H1 (cell line): ENCODE results near the gene TRAPPC6A. TPM values are rescaled to one million over a fixed set of nuclear protein-coding genes. Genes with fewer than 3 reads are reported as not detected.

Experiments used
- EGR1 ChIP-seq: IDR thresholded peaks from 2 replicates; pipeline ENCODE4 v1.6.1; 2011; ENCODE audit warnings: low read depth, low read length, borderline replicate concordance
- EP300 ChIP-seq, 2 experiments: IDR thresholded peaks; 1 replicate in 1 of 2; 2 replicates in 1 of 2; pipeline ENCODE4 v1.6.1; 2011 to 2012; ENCODE audit warnings: low read depth in 2 of 2, low read length in 2 of 2, mild to moderate bottlenecking in 2 of 2, borderline replicate concordance in 1 of 2, inconsistent platforms in 1 of 2, moderate library complexity in 1 of 2
- EZH2 ChIP-seq: fragments of 200-600 bp; sonication (generic); IDR thresholded peaks from 2 replicates; pipeline ENCODE4 v1.7.1; 2012; ENCODE audit warnings: low read depth, mild to moderate bottlenecking, moderate library complexity, low read length, inconsistent platforms; ENCODE audit not compliant: severe bottlenecking
- RBBP5 ChIP-seq: IDR thresholded peaks from 2 replicates; pipeline ENCODE4 v1.7.1; 2012; ENCODE audit warnings: low read depth, mild to moderate bottlenecking, inconsistent platforms, low read length, moderate library complexity, borderline replicate concordance
- RFX5 ChIP-seq: IDR thresholded peaks from 2 replicates; pipeline ENCODE4 v1.6.1; 2011; ENCODE audit warnings: low read depth, low read length, improper control_type of control experiment, borderline replicate concordance
- SAP30 ChIP-seq: fragments of 300-600 bp; sonication (generic); IDR thresholded peaks from 2 replicates; pipeline ENCODE4 v1.7.1; 2012; ENCODE audit warnings: low read length, moderate library complexity, mild to moderate bottlenecking, inconsistent platforms; ENCODE audit not compliant: insufficient read depth, insufficient replicate concordance
- SIN3A ChIP-seq, 2 experiments: IDR thresholded peaks in 1 of 2; conservative IDR thresholded peaks in 1 of 2; 2 replicates each; pipeline ENCODE4 v1.6.1; 2011 to 2012; ENCODE audit warnings: low read length in 2 of 2, improper control_type of control experiment in 1 of 2, low read depth in 1 of 2, mild to moderate bottlenecking in 1 of 2
- TAF1 ChIP-seq: IDR thresholded peaks from 2 replicates; pipeline ENCODE4 v1.6.1; 2011; ENCODE audit warnings: mild to moderate bottlenecking, low read depth, low read length
- TEAD4 ChIP-seq: IDR thresholded peaks from 2 replicates; pipeline ENCODE4 v1.6.1; 2012; ENCODE audit warnings: low read depth, low read length, inconsistent platforms, mixed read lengths
- polyA plus RNA-seq, 7 experiments: library from polyadenylated mRNA; depleted of rRNA in 3 of 7; stranded (reverse) in 5 of 7; unstranded in 2 of 7; fragments of >200 nt in 5 of 7; fragments of 200-250 nt in 2 of 7; gene quantifications; 1 replicate in 5 of 7; 2 replicates in 1 of 7; 4 replicates in 1 of 7; pipeline versions ENCODE4 v1.2.1 to v1.2.3, GENCODE V29; 2011 to 2013; ENCODE audit warnings: missing spikeins in 2 of 7, mixed read lengths in 2 of 7
- total RNA-seq: library from RNA; stranded (reverse); fragmentation: NEBNext Ultra II Directional; extraction: Animal tissue kit (Norgen Biotek cat#: 25700); gene quantifications from 2 replicates; pipeline ENCODE4 v1.2.1, GENCODE V29; 2021
- TF ChIP-seq, protein P1 (sequence below): fragments of 300-600 bp; sonication (generic); IDR thresholded peaks from 2 replicates; pipeline ENCODE4 v1.7.1; 2012; ENCODE audit warnings: low read length, moderate library complexity, mild to moderate bottlenecking, inconsistent platforms; ENCODE audit not compliant: insufficient replicate concordance

TRAPPC6A gene
- total and polyA plus RNA-seq, 2 of the 8 experiments (the other 6 are each of a cell fraction or from before 2014, with no cell fraction given): 31.8 to 130 TPM

DNA sequence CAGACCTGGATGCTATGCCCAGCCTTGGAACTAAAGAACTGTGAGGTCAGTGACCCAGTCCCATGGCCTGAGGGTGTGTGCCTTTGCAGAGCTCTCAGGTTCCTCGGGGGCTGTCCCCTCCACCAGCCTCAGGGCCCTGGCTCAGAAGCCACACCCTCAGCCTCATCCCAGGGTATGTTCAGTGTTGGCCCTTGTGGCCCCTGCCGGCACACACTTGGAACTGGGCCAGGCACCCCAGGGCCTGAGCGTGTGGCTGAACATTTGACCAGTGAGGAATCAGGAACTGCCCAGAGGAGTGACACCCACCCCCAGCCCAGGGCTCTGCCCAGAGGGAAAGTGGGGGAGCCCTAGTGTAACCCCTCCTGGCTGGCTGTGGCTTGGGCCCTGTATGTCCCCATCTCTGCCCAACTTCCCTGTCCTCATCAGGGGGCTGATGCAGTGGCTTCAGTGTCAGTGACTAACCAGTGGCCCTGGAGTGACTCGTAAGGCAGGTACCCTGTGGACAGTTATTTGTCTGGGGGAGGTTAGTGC, 27.2 kb downstream of the TRAPPC6A start (continued):
- TF ChIP-seq, protein P1, sequence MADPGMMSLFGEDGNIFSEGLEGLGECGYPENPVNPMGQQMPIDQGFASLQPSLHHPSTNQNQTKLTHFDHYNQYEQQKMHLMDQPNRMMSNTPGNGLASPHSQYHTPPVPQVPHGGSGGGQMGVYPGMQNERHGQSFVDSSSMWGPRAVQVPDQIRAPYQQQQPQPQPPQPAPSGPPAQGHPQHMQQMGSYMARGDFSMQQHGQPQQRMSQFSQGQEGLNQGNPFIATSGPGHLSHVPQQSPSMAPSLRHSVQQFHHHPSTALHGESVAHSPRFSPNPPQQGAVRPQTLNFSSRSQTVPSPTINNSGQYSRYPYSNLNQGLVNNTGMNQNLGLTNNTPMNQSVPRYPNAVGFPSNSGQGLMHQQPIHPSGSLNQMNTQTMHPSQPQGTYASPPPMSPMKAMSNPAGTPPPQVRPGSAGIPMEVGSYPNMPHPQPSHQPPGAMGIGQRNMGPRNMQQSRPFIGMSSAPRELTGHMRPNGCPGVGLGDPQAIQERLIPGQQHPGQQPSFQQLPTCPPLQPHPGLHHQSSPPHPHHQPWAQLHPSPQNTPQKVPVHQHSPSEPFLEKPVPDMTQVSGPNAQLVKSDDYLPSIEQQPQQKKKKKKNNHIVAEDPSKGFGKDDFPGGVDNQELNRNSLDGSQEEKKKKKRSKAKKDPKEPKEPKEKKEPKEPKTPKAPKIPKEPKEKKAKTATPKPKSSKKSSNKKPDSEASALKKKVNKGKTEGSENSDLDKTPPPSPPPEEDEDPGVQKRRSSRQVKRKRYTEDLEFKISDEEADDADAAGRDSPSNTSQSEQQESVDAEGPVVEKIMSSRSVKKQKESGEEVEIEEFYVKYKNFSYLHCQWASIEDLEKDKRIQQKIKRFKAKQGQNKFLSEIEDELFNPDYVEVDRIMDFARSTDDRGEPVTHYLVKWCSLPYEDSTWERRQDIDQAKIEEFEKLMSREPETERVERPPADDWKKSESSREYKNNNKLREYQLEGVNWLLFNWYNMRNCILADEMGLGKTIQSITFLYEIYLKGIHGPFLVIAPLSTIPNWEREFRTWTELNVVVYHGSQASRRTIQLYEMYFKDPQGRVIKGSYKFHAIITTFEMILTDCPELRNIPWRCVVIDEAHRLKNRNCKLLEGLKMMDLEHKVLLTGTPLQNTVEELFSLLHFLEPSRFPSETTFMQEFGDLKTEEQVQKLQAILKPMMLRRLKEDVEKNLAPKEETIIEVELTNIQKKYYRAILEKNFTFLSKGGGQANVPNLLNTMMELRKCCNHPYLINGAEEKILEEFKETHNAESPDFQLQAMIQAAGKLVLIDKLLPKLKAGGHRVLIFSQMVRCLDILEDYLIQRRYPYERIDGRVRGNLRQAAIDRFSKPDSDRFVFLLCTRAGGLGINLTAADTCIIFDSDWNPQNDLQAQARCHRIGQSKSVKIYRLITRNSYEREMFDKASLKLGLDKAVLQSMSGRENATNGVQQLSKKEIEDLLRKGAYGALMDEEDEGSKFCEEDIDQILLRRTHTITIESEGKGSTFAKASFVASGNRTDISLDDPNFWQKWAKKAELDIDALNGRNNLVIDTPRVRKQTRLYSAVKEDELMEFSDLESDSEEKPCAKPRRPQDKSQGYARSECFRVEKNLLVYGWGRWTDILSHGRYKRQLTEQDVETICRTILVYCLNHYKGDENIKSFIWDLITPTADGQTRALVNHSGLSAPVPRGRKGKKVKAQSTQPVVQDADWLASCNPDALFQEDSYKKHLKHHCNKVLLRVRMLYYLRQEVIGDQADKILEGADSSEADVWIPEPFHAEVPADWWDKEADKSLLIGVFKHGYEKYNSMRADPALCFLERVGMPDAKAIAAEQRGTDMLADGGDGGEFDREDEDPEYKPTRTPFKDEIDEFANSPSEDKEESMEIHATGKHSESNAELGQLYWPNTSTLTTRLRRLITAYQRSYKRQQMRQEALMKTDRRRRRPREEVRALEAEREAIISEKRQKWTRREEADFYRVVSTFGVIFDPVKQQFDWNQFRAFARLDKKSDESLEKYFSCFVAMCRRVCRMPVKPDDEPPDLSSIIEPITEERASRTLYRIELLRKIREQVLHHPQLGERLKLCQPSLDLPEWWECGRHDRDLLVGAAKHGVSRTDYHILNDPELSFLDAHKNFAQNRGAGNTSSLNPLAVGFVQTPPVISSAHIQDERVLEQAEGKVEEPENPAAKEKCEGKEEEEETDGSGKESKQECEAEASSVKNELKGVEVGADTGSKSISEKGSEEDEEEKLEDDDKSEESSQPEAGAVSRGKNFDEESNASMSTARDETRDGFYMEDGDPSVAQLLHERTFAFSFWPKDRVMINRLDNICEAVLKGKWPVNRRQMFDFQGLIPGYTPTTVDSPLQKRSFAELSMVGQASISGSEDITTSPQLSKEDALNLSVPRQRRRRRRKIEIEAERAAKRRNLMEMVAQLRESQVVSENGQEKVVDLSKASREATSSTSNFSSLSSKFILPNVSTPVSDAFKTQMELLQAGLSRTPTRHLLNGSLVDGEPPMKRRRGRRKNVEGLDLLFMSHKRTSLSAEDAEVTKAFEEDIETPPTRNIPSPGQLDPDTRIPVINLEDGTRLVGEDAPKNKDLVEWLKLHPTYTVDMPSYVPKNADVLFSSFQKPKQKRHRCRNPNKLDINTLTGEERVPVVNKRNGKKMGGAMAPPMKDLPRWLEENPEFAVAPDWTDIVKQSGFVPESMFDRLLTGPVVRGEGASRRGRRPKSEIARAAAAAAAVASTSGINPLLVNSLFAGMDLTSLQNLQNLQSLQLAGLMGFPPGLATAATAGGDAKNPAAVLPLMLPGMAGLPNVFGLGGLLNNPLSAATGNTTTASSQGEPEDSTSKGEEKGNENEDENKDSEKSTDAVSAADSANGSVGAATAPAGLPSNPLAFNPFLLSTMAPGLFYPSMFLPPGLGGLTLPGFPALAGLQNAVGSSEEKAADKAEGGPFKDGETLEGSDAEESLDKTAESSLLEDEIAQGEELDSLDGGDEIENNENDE: no peak
- no peak for TF ChIP-seq TEAD4
- TF ChIP-seq EZH2: no peak
- TF ChIP-seq EP300 (IDR thresholded peaks at IDR 0.05; ENCODE audit: borderline replicate concordance in 1 of 2, low read depth in 2 of 2, low read length in 2 of 2): no peak
- TF ChIP-seq EGR1: no peak
- TF ChIP-seq RBBP5: no peak
- no peak for TF ChIP-seq TAF1
- no peak for TF ChIP-seq RFX5
- TF ChIP-seq SIN3A (conservative IDR thresholded peaks at IDR 0.05 in 1 of 2, IDR thresholded peaks at IDR 0.05 in 1 of 2; ENCODE audit: low read depth in 1 of 2, low read length in 2 of 2): no peak
- TF ChIP-seq SAP30: no peak
